ENCODE results near the gene MICU2. TPM values are rescaled to one million over a fixed set of nuclear protein-coding genes. Genes with fewer than 3 reads are reported as not detected.

MICU2 gene
- total RNA-seq, 1 experiment from 2014 or later: 21.8 TPM

DNA sequence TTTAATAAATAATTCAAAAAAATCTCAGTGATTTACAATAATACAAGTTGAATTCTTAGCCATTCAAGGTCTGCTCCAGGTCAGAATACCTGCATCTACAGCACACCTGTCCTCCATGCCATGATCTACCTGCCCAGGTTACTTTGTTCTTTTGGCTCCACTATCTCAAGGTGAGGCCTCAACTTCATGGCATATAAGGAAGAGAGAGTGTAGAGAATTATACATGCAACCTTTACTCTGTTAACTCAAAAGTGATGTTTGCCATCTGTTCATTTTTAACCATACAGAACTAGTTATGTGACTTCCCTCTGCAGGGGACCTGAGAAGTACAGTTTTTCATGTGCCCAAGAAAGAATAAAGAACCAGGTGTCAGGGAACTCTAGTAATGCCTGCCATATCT is 28.2 kb upstream of the MICU2 start:
- Mint-ChIP-seq H3K4me1 (ENCODE audit: insufficient read depth, unreplicated experiment) (peaks cover 4% of the 10 kb centered on the region), H3K9me3 (ENCODE audit: unreplicated experiment) (no peaks in the 10 kb centered on the region), H3K36me3 (ENCODE audit: insufficient read depth, unreplicated experiment) (no peaks in the 10 kb centered on the region), H3K27me3 (ENCODE audit: insufficient read depth, unreplicated experiment) (no peaks in the 10 kb centered on the region), H3K4me3 (ENCODE audit: unreplicated experiment) (no peak overlapping the region), H3K27ac (ENCODE audit: low read depth, unreplicated experiment) (no peak overlapping the region)
- ChIA-PET CTCF (no interaction called here), POLR2A (no interaction called here)
- BruUV-seq (replicated peaks): no TSS peak
- TF ChIP-seq, protein P1, sequence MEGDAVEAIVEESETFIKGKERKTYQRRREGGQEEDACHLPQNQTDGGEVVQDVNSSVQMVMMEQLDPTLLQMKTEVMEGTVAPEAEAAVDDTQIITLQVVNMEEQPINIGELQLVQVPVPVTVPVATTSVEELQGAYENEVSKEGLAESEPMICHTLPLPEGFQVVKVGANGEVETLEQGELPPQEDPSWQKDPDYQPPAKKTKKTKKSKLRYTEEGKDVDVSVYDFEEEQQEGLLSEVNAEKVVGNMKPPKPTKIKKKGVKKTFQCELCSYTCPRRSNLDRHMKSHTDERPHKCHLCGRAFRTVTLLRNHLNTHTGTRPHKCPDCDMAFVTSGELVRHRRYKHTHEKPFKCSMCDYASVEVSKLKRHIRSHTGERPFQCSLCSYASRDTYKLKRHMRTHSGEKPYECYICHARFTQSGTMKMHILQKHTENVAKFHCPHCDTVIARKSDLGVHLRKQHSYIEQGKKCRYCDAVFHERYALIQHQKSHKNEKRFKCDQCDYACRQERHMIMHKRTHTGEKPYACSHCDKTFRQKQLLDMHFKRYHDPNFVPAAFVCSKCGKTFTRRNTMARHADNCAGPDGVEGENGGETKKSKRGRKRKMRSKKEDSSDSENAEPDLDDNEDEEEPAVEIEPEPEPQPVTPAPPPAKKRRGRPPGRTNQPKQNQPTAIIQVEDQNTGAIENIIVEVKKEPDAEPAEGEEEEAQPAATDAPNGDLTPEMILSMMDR (IDR thresholded peaks at IDR 0.05; ENCODE audit: unreplicated experiment): no peak
- intact Hi-C loops (cut with micrococcal nuclease): loop anchor here (10.0 kb wide), 1 partner anchor 133 kb away; no protein-coding TSS in a partner anchor
- no peak for DNase-seq (ENCODE audit: unreplicated experiment)

DNA sequence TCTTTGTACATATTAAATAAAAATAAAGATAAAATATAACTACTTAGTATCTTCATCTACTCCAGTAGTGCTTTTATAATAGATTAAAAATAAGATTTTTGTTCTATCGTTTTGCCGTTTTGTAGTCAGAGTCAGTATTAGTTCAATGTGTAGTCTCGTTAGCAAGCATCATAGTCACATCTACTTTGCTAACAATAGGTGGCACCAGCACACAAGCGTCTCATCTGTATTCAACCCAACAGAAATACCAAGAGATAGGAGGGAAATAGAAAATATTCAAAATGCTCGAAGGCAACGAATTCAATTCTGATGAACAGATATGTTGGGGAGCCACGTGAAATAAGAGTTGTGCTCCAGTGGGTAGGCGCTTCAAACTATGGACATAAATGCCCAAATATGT is 21.4 kb upstream of the MICU2 start:
- BruUV-seq (replicated peaks): no TSS peak

DNA sequence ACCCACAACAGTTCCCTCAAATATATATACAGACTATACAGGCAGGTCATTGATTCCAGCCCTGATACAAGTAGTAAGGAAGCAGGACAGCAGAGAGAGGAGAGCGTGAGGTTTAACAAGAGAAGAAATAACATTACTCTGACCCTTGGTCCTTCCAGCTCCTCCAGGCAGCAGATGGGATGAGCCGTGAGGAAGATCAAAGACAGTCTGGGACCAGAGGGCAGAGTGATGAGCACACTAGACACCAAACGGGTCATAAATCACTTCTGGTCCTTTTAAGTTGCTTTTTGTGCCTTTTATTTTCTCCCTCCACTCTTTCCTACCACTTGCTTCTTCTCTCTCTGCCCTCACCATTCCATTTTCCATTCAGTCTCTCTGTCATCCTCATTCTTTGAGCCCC is 16.9 kb upstream of the MICU2 start:
- no peak for DNase-seq (ENCODE audit: unreplicated experiment)
- peaks cover 7% of the 10 kb centered on the region for H3K4me1 Mint-ChIP-seq (ENCODE audit: insufficient read depth, unreplicated experiment)
- H3K27me3 Mint-ChIP-seq (ENCODE audit: insufficient read depth, unreplicated experiment): no peaks in the 10 kb centered on the region
- CTCF ChIA-PET: no interaction called here
- intact Hi-C loops (cut with micrococcal nuclease): no loop called here
- BruUV-seq (replicated peaks): no TSS peak
- no peaks in the 10 kb centered on the region for H3K36me3 Mint-ChIP-seq (ENCODE audit: insufficient read depth, unreplicated experiment)
- H3K9me3 Mint-ChIP-seq (ENCODE audit: unreplicated experiment): no peaks in the 10 kb centered on the region
- H3K4me3 Mint-ChIP-seq (ENCODE audit: unreplicated experiment): no peak overlapping the region
- H3K27ac Mint-ChIP-seq (ENCODE audit: low read depth, unreplicated experiment): no peak overlapping the region
- TF ChIP-seq, protein P1 (IDR thresholded peaks at IDR 0.05; ENCODE audit: unreplicated experiment): no peak
- POLR2A ChIA-PET: no interaction called here

More for the DNA sequence above, 21.4 kb upstream of the MICU2 start:
- H3K36me3 Mint-ChIP-seq (ENCODE audit: insufficient read depth, unreplicated experiment): no peaks in the 10 kb centered on the region
- no peak overlapping the region for H3K4me3 Mint-ChIP-seq (ENCODE audit: unreplicated experiment)
- TF ChIP-seq, protein P1 (IDR thresholded peaks at IDR 0.05; ENCODE audit: unreplicated experiment): no peak
- H3K27me3 Mint-ChIP-seq (ENCODE audit: insufficient read depth, unreplicated experiment): no peaks in the 10 kb centered on the region
- DNase-seq (ENCODE audit: unreplicated experiment): peak; percentile 65
- intact Hi-C loops (cut with micrococcal nuclease): loop anchor here (1.0 to 5.0 kb wide), 3 partner anchors 562 to 1132 kb away; no protein-coding TSS in a partner anchor
- POLR2A ChIA-PET: interaction anchor here (0.6 to 1.6 kb wide), 3 partner anchors 8 to 23 kb away, joined by 3 to 5 read pairs (median 4); partner anchors contain the start of gene MICU2
- CTCF ChIA-PET: interaction anchor here (0.6 to 2.6 kb wide), 24 partner anchors 10 to 1415 kb away, joined by 3 to 30 read pairs (median 3); no protein-coding TSS in a partner anchor
- peaks cover 7% of the 10 kb centered on the region for H3K4me1 Mint-ChIP-seq (ENCODE audit: insufficient read depth, unreplicated experiment)
- H3K27ac Mint-ChIP-seq (ENCODE audit: low read depth, unreplicated experiment): no peak overlapping the region
- H3K9me3 Mint-ChIP-seq (ENCODE audit: unreplicated experiment): no peaks in the 10 kb centered on the region

DNA sequence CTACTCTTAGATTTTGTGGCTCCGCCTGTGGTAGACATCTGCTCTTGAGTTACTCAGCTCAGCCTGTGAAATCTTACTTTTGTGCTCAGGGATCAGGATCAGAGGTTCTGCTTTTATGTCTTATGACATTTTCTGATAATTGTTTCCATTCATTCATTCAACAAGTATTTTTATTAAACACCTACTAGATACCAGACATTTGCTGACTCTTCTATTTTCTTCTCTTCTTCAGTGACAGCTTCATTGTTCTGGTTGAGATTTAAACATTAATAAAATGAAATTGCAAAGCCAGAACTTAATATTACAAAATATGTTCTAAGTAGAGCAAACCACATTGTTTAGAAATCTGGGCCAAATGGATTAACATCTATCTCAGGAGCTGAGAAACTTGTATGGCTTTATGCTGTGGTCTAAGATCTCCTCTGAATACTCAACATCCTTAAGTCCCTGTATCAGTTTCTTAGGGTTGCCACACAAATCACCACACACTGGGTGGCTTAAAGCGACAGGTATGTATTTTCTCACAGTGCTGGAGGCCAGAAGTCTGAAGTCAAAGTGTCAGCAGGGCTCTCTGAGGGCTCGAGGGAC is 15.8 kb upstream of the MICU2 start:
- ChIA-PET POLR2A (no interaction called here), CTCF (interaction anchor here (0.6 to 1.4 kb wide), 2 partner anchors 18 to 1176 kb away, joined by 3 read pairs; no protein-coding TSS in a partner anchor)
- no peaks in the 10 kb centered on the region for H3K27me3 Mint-ChIP-seq (ENCODE audit: insufficient read depth, unreplicated experiment)
- no peaks in the 10 kb centered on the region for H3K9me3 Mint-ChIP-seq (ENCODE audit: unreplicated experiment)
- H3K4me3 Mint-ChIP-seq (ENCODE audit: unreplicated experiment): no peak overlapping the region
- H3K27ac Mint-ChIP-seq (ENCODE audit: low read depth, unreplicated experiment): no peak overlapping the region
- H3K4me1 Mint-ChIP-seq (ENCODE audit: insufficient read depth, unreplicated experiment): no peaks in the 10 kb centered on the region
- no peak for DNase-seq (ENCODE audit: unreplicated experiment)
- intact Hi-C loops (cut with micrococcal nuclease): no loop called here
- TF ChIP-seq, protein P1 (IDR thresholded peaks at IDR 0.05; ENCODE audit: unreplicated experiment): no peak
- no peaks in the 10 kb centered on the region for H3K36me3 Mint-ChIP-seq (ENCODE audit: insufficient read depth, unreplicated experiment)
- BruUV-seq (replicated peaks): no TSS peak
